Motor neuron (in vitro differentiated cells): ENCODE results near the gene HS1BP3. TPM values are rescaled to one million over a fixed set of nuclear protein-coding genes. Genes with fewer than 3 reads are reported as not detected.

ENCODE experiments used
- ATAC-seq, 8 experiments: fragments of 200-7000 bp; cut with Tn5 transposase; replicated peaks in 6 of 8; 2 replicates each; pipeline ENCODE4 v1.8.0; 2021; ENCODE audit warnings: mild to moderate bottlenecking in 8 of 8, moderate library complexity in 8 of 8
- H3K27ac ChIP-seq, 2 donors: fragments of 250-450 bp; sonication (Bioruptor Pico); 2 replicates each; pipeline ENCODE4 v1.9.0; 2021; ENCODE audit warnings: antibody characterized with exemption in 2 of 2, mild to moderate bottlenecking in 2 of 2, moderate library complexity in 1 of 2
- H3K4me1 ChIP-seq, 2 donors: fragments of 250-450 bp; sonication (Bioruptor Pico); replicated peaks in 1 of 2; 2 replicates each; pipeline ENCODE4 v1.6.1; 2021; ENCODE audit warnings: antibody characterized with exemption in 2 of 2, mild to moderate bottlenecking in 2 of 2, moderate library complexity in 1 of 2
- H3K4me3 ChIP-seq, 5 donors: fragments of 250-450 bp; sonication (Bioruptor Pico); 2 replicates each; pipeline ENCODE4 v1.9.0; 2021; ENCODE audit warnings: antibody characterized with exemption in 5 of 5, mild to moderate bottlenecking in 5 of 5, moderate library complexity in 4 of 5
- WGBS, 10 experiments: fragments of 450-650 bp; shearing (Covaris generic); methylation state at CpG; one replicate each; pipeline ENCODE4 v1.0.0; 2022; 5-methylcytosine and 5-hydroxymethylcytosine counted together
- in situ Hi-C, 9 experiments: fragments of 400-800 bp; cut with MboI; loops; one replicate each; pipeline ENCODE4 v1.15.0; 2021; ENCODE audit warnings: low sequenced_read_pairs in 9 of 9, low pct_unique_long_range_greater_than_20kb in 2 of 9; ENCODE audit not compliant: unreplicated experiment in 9 of 9
- total RNA-seq, 8 experiments: library from RNA; unstranded; fragments of 300-600 nt; gene quantifications; 2 replicates each; pipeline versions ENCODE4 v1.2.3 to v1.2.4, GENCODE V29; 2022

HS1BP3 gene
- total RNA-seq, 8 experiments from 2014 or later: 6.8 to 29.2 (median 11.2) TPM

DNA sequence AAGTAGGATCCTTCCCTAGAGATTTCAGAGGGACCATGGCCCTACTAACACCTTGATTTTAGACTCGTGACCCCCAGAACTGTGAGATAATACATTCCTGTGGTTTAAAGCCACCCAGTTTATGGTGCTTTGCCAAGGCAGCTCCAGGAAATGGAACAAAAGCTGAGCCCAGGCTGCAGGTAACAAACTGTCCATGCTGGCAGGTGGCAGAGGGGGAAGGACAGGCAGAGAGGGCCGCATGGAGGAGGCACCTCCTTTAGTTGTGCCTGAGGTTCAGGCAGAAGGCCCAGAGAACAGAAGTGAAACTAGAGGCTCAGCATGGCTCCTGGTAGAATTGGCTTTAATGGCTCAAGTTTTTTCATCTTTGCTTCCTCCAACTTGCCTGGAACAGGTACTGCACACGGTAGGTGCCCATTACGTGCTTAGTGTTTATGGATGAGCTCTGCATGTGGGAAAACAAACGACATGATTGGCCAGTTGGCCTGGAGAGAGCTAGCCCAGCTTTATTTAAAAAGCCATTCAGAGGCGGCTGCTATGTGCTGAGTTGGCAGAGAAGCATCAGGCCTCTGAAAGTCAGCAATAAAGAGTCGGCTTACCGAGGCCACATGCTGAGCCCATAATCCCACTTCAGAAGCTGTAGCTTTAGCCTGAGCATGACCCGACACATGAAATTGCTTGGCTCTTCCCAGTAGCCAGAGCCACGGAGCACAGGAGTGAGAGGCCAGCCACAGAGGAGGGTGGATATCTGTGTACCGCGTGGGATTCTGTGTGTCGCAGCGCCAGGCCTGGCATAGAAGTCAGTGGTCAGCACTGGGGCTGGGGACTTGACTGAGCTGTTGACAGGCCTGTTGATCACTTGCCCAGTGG is 36.5 kb downstream of the HS1BP3 start:
- peak in 4 of 8 experiments; percentile 11 to 27 (median 18) for ATAC-seq
- WGBS, 10 experiments: 20 to 65% (median 43%) methylated on average over 2 to 13 of the region's 14 CpGs; no CpG with 5 or more reads in 1 of the 10 experiments
- in situ Hi-C loops: no loop called here
- peaks cover 14 to 42% of the 10 kb centered on the region in 2 donors for H3K4me1 ChIP-seq
- no peak overlapping the region for H3K4me3 ChIP-seq
- H3K27ac ChIP-seq: no peak overlapping the region

DNA sequence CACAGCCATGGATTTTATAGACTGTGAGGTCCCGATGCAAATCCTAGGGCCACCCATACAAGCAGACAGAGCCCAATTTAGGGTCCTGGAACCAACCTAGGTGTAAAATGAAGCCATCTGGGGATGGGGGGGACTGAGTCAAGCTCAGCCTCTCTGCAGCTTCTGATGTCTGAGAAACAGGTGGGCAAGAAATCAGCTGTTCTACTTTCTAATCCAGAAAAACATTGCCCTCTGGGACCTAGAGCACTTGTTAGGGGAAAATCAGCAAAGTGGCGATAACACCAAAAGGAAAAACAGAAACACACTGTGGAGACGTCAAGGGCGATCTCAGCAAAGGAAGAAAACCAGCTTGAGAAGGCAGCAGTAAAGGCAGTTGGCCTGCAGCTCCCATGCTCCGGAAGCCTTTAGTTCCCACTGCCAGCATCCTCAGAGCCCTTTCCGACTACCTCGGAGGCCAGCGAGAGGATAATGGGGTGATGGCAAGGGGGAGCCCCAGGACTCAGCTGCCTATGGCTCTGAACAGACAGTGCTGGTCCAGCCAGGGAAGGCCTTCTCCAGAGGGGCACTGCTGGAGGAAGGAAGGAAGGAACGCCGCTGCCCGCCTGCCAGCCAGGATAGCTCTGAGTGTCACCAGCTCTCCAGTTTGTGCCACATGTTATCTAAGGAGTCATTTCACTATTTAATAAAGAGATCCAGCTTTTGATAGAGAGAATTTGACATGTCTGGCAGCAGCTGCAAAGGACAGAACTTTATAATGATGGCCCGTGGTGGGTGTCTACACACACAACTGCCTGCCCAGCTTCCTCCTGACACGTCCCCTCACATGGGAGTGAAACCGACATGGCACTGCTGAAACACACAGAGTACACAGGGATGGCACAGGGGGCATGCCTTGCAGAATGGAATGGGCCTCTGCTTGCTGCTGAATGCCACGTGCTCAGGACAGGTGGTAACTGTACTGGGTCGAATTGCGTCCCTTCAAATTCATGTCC is 37.7 kb downstream of the HS1BP3 start:
- no peak overlapping the region for H3K4me3 ChIP-seq
- peaks cover 12 to 45% of the 10 kb centered on the region in 2 donors for H3K4me1 ChIP-seq
- WGBS, 10 experiments: 60 to 93% (median 83%) methylated on average over 1 to 13 of the region's 17 CpGs
- H3K27ac ChIP-seq: no peak overlapping the region
- ATAC-seq: no peak
- in situ Hi-C loops: no loop called here

DNA sequence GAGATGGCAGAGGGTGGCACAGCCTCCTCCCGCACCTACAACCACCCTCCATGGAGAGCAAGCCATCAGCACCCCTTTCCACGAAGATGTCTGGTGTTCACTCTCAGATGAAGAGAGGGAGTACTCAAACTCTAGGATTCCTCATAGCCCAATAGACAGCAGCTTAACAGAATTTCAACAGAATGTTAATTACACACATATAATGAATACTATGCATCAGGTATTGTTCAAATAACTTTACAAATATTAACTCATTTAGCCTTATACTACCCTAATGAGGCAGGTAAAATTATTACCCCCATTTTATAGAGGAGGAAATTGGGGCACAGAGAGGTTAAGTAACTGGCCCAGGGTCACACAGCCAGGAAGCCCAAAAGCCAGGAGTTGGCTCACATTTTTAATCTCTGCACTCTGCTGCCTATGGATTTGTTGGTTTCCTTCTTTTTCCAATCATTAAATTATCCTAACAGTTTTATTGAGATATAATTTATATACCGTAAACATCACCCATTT is 39.0 kb downstream of the HS1BP3 start:
- in situ Hi-C loops: no loop called here
- Histone ChIP-seq H3K4me3 (no peak overlapping the region), H3K4me1 (peaks cover 9 to 33% of the 10 kb centered on the region in 2 donors), H3K27ac (no peak overlapping the region)
- ATAC-seq: no peak
- WGBS, 10 experiments: 83 to 100% (median 100%) methylated on average over 1 to 2 of the region's 3 CpGs; no CpG with 5 or more reads in 1 of the 10 experiments

DNA sequence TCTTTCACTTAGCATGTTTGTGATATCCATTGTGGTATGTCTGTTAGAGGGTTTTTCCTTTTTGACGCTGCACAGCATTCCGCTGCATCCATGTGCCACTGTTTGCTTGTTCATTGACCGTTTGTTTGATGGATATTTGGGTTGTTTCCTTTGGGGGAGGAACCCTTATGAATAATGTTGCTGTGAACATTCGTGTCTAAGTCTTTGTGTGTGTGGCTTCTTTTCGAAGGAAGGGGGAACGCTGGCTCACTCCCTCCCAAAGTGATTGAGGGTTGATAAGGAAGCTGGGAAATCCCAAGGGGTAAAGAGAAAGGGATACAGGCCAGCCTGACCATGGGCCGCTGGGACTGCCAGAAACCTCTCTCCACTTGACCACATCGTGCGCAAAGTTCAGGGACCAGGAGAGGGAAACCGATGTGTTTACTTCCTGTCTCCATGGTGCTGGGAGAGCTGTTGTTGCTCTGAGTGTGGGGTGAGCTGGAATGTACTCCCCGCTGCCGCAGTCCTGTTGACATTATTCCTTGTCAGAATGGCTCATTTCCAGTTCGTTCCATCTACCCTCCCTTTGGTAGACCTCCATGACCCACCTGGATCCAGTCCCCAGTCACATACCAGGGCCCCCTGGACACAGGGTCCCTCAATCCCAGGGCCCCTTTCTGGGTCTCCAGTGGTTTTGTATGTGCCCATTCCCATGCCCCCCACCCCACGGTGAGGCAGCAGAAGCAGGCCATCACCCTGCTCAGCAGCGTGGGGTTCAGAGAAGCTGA is 39.6 kb downstream of the HS1BP3 start:
- WGBS, 10 experiments: 40 to 92% (median 74%) methylated on average over 1 to 13 of the region's 15 CpGs; no CpG with 5 or more reads in 2 of the 10 experiments
- Histone ChIP-seq H3K27ac (peak overlapping the region in 1 of 2 donors; percentile 21), H3K4me1 (peaks cover 9 to 29% of the 10 kb centered on the region in 2 donors), H3K4me3 (no peak overlapping the region)
- in situ Hi-C loops: no loop called here
- peak in 3 of 8 experiments; percentile 46 to 86 (median 64) for ATAC-seq

DNA sequence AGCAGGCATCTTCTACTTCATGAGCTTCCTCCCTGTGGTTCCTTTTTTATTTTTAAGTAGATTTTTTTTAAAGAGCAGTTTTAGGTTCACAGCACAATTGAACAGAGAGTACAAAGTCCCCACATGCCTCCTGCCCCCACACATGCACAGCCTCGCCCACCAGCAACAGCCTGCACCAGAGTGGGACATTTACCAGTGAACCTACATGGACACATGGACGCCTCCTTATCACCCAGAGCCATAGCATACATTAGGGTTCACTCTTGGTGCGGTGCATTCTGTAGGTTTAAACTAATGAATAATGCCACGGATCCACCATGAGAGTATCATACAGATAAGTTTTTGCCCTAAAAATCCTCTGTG is 40.9 kb downstream of the HS1BP3 start:
- in situ Hi-C loops: no loop called here
- no peak for ATAC-seq
- 0 to 100% (median 63%) methylated on average over 1 to 4 of the region's 4 CpGs; no CpG with 5 or more reads in 2 of the 10 experiments for WGBS, 10 experiments
- no peak overlapping the region for H3K4me3 ChIP-seq
- peaks cover 9 to 26% of the 10 kb centered on the region in 2 donors for H3K4me1 ChIP-seq
- no peak overlapping the region for H3K27ac ChIP-seq

DNA sequence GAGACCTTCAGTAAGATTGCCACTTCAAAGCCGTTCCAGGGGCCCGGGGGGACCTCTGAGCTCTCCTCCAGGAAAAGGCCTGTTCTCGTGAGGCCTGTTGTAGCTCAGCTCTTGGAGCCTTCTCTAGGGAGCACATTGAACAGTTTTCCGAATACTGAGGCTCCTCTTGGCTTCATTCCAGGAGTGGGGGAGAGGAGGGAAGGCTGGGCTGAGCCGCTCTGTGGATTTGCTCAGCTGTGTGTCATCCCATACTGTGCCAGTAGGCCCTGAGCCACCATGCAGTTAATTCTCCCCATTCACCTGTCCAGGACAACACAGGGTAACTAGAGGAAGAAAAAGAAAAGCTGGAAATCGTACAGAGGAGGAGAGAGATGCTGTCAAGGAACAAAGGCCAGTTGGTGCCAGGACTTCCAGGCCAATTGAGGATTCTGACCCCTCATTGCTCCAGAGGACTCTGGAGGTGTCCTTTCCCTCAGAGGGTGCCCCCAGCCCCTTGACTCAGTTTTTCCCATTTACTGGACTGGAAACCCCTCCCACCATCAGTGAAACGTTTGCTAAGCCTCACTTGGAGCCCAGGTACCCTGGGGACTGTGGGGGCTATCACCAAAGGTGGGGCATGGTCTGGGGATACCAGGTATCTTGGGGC is 41.4 kb downstream of the HS1BP3 start:
- in situ Hi-C loops: no loop called here
- Histone ChIP-seq H3K4me1 (peaks cover 4 to 21% of the 10 kb centered on the region in 2 donors), H3K27ac (no peak overlapping the region), H3K4me3 (no peak overlapping the region)
- peak in 6 of 8 experiments; percentile 16 to 80 (median 48) for ATAC-seq
- WGBS, 10 experiments: 20 to 70% (median 52%) methylated on average over 1 to 5 of the region's 7 CpGs; no CpG with 5 or more reads in 6 of the 10 experiments

DNA sequence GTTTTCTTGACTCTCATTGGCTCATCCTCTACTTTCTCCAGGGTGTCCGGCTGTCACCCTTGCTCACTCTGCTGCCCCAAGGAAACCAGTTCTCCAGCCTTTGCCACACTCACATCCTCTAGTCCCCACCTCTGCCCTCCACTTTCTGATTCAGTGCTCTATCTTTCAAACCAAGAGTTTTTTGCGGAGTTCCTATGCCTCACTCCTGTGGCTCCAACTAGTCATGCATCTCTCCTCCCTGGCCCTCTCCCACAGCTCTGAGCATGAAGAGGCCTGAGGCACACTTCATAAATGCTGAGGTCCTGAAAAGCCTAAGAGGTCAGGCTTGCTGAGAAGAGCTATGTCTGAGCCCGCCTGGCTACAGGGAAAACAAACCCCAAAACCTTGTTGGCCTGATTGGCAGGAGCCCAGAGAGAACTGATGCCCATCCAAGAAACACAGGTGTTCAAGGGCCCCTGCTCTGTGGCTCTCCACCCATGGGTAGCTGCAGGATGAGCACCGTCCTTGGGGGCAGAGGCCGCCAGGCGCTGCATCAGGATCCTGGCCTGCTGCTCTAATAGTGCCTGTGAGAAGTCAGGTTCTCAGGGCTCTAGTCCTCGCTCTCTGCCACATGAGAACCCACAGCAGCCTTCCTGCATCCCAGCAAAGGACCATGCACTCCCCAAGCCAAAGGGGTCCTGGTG is 42.1 kb downstream of the HS1BP3 start:
- Histone ChIP-seq H3K4me3 (no peak overlapping the region), H3K27ac (no peak overlapping the region), H3K4me1 (peaks cover 0 to 16% of the 10 kb centered on the region in 2 donors)
- peak in 1 of 8 experiments; percentile 6 for ATAC-seq
- WGBS, 10 experiments: 90 to 100% (median 100%) methylated on average over 1 to 3 of the region's 7 CpGs; no CpG with 5 or more reads in 4 of the 10 experiments
- in situ Hi-C loops: no loop called here

DNA sequence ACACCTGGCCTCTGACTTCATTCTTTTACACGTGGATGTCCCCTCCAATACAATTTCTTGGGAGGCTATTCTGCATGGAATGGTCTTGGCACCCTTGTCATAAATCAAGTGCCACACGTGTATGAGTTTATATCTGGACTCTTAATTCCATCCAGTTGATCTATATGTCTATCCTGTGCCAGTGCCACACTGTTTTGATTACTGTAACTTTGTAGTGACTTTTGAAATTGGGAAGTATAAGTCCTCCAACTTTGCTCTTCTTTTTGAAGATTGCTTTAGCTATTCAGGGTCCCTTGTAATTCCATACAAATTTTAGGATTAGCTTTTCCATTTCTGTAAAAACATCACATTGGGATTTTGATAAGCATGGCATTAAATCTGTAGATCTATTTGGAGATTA is 43.5 kb downstream of the HS1BP3 start:
- no peak for ATAC-seq

DNA sequence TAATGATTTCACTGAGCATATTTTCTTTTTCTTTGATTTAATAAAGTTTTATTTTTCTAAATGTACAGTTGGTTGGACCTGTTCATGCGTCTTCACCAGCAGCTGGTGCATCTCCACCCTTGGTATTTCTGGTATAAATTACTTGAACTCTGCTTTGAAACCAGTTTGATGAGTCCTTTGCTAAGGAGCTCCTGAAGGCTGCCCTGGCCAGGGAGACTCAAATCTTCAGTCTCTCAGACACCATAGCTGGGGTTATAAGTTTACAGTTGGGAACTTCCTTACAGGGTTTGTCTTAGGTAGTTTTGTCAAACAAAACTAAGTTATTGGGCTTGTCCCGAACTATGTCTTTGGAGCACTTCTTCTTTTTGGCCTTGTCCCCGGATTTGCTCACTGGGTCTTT is 44.7 kb downstream of the HS1BP3 start:
- no peak overlapping the region for H3K4me3 ChIP-seq
- WGBS, 10 experiments: 50 to 80% (median 69%) methylated on average over 1 to 3 of the region's 3 CpGs; no CpG with 5 or more reads in 1 of the 10 experiments
- H3K27ac ChIP-seq: no peak overlapping the region
- no peak for ATAC-seq
- in situ Hi-C loops: no loop called here
- H3K4me1 ChIP-seq: peaks cover 0 to 11% of the 10 kb centered on the region in 2 donors

More for the DNA sequence above, 43.5 kb downstream of the HS1BP3 start:
- no peak overlapping the region for H3K4me3 ChIP-seq
- in situ Hi-C loops: no loop called here
- no peak overlapping the region for H3K27ac ChIP-seq
- peaks cover 0 to 16% of the 10 kb centered on the region in 2 donors for H3K4me1 ChIP-seq
- WGBS, 10 experiments: 60 to 100% (median 83%) methylated on average over 1 of the region's 2 CpGs; no CpG with 5 or more reads in 5 of the 10 experiments

DNA sequence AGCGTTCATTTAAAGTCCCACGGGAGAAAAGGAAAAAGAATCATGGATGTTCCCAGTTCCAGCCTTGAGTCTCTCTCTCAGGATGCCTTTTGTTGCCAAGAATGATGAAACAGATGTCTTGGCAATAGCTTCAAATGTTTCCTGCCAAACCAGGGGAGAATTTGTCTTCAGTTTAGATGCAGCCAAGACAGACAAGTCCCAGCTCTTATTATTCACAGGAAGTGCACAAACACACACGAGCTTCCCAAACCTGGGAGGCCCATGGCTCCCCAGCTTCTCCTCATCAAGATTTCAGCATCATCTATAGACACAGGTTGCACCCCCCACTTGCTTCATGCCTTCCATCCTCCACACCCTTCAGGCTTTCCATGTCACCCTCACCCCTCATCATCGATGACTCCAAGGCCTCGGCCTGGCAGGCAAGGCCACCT is 45.9 kb downstream of the HS1BP3 start:
- ATAC-seq: no peak
- Histone ChIP-seq H3K4me1 (peaks cover 5 to 11% of the 10 kb centered on the region in 2 donors), H3K27ac (no peak overlapping the region), H3K4me3 (no peak overlapping the region)
- 0 to 100% (median 90%) methylated on average over 1 to 5 of the region's 5 CpGs; no CpG with 5 or more reads in 1 of the 10 experiments for WGBS, 10 experiments
- in situ Hi-C loops: no loop called here

DNA sequence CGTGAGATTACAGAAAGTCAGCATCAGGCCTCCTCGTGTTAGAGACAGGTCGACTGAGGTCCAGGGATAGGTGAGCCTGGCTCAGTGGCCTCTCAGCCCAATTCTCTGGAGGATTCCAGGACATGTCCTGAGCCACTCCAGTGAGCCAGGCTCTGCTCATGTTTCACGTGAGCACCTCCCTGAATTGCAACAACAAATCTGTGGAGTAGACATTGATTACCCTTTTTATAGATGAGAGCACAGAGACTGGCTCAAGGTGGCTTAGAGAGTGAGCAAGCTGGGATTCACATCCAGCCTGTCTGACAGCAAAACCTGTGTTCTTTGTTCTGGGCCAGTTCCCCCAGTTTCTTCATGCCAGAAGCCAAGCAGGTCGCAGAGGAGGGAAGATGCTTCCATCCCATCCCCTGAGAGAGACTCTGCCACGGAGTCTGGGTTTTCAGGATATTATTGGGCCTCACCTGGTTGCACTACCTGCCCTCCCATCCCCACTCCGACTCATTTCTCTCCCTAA is 46.4 kb downstream of the HS1BP3 start:
- peak in 3 of 8 experiments; percentile 35 to 48 (median 44) for ATAC-seq
- 39 to 100% (median 85%) methylated on average over 2 to 4 of the region's 7 CpGs; no CpG with 5 or more reads in 4 of the 10 experiments for WGBS, 10 experiments
- H3K27ac ChIP-seq: no peak overlapping the region
- H3K4me3 ChIP-seq: no peak overlapping the region
- peaks cover 10 to 15% of the 10 kb centered on the region in 2 donors for H3K4me1 ChIP-seq
- in situ Hi-C loops: no loop called here
